GM19193 (cell line): Measurements from ENCODE around the gene CACNA1F.

ENCODE experiments used
- POLR2A ChIP-seq: IDR thresholded peaks from 4 replicates; pipeline ENCODE4 v1.6.1; 2011; ENCODE audit not compliant: insufficient read depth, insufficient read length; ENCODE audit errors: extremely low read depth

Gene CACNA1F

DNA sequence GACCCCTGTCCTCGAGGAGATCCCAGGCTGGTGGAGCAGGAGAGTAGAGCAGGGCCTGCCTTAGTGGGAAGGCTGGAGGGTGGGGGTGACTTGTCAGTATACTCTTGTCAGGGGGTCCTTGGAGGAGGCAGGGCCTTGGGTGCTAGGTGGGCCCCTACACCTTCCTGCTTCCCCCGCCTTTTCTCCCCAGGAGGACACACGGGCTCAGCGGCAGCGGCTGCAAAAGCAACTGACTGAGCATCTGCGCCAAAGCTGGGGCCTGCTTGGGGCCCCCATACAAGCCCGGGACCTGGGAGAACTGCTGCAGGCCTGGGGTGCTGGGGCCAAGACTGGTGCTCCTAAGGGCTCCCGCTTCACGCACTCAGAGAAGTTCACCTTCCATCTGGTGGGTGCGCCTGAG, 13.4 kb upstream of the CACNA1F start:
- TF ChIP-seq POLR2A, result no peak

DNA sequence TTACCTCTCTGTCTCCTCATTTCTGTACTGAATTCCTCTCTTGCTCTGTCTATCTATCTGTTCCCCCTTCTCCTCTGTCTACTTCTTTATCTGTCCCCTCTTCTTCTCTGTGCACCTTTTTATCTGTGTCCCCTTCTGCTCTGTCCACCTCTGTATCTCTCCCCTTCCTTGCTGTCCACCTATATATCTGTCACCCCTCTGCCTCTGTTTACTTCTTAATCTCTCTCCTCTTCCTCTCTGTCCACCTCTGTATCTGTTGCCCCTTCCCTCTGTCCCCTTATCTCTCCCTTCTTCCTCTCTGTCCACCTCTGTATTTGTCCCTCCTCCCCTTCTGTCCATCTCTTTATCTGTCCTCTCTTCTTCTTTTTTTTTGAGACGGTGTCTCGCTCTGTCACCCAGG, 11.1 kb upstream of the CACNA1F start:
- no peak for TF ChIP-seq POLR2A

DNA sequence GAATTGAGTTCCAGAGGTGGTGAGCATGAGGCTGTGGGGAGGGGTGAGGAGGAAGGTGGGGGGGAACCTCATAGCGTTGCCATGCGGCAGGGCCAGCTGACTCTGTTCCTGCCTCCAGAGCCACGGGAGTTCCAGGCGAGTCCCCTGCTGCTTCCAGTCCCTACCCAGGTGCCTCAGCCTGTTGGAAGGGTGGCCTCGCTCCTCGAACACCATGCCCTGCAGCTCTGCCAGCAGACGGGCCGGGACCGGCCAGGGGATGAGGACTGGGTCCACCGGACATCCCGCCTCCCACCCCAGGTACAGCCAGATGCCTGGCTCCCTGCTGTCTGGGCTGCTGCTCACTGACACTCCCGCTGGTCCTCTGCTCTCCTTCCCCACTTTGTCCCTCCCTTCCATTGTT, 10.0 kb upstream of the CACNA1F start:
- no peak for TF ChIP-seq POLR2A

- no peak for TF ChIP-seq POLR2A
Observed at GRCh38 chrX:49242545-49243066, 9.5 kb upstream of the CACNA1F start.

DNA sequence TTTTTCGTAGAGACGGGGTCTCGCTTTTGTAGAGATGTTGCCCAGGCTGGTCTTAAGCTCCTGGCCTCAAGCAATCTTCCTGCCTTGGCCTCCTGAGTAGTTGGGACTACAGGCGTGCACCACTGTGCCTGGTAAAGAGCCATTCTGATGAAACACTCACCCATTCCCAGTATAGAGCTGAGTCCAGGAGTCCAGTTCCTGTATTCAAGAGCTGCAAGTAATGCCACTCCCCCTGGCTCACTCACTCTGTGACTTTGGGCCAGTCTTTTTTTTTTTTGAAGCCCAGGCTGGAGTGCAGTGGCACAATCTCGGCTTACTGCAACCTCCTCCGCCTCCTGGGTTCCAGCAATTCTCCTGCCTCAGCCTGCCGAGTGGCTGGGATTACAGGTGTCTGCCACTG, 5.6 kb upstream of the CACNA1F start:
- TF ChIP-seq POLR2A, result no peak

GRCh38 chrX:49237060-49237459, 3.9 kb upstream of the CACNA1F start:
- no peak for TF ChIP-seq POLR2A

DNA sequence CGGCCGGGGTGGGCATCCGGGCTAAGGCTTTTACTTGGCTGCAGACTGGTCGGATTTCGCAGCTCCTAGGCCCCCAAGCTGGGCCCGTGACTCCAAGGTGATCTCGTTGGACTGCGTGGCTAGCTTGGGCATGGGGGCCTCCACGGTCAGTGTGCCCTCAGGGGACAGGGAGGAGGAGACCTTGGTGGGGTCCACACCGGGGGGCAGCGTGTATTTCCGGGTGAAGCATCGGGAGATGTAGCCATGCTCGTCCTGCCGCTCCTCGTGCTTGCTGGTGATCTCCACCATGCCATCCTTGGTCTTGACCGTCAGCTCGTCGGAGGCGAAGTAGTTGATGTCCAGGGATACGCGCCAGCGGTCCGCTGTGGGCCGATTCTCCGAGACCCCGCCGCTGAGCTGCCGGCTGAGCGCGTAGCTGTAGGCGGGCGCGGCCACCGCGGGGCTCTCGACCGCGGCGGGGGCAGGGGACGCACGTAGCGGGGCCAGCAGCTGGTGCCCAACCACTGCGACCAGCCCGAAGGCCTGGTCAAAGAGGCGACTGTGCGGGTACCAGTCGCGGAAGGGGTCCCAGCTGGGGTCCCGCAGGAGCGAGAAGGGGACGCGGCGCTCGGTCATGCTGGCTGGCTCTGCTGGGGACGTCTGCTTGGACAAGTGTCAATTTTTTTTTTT, 881 bp upstream of the CACNA1F start:
- TF ChIP-seq POLR2A, result no peak

DNA sequence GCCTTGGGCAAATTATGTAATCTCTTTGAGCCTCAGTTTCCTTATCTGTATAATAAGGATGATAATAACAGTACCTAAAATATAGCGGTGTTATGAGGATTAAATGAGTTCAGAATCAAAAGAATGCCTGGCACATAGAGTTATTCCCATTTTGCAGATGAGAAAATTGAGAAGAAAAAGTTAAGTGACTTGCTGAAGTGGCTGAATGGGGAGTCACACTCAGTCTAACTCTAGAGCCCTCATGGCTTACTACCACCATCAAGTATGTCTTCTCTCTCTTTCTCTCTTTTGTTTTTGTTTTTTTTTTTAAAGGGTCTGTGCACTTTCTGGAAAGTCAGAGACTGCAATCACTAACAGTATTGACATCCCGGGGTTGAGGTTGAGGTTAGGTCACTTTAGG, 615 bp downstream of the CACNA1F start:
- no peak for TF ChIP-seq POLR2A

DNA sequence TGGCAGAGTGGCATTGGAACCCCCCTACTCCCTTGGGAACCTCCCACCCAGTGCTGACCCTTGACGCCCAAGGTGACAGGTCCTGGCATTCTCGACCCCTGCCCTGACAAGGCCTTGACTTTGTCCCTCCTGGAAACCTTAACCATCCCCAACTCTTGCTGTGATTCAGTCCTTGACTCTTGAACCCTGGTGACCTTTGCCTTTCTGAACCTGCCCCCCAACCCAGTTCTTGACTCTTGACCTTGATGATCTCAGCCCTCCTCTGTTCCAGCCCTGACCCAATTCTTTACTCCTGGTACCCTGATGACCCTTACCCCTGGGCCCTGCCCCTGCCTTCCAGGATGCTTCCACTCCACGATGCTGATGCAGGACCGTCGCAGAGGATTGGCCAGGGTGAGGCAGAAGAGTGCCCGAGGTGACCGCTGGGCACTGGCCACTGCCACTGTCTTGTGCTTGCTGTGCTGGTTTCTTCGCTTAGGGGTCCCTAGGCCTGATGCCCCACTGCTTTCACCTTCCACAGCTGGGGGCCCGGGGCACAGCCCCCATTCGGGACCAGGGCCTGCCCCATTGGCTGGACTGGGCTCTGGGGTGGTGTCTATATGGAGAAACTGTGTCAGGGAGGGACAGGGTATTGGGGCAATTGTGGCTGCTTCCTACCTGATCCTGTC, 1.7 kb downstream of the CACNA1F start:
- no peak for TF ChIP-seq POLR2A

- no peak for TF ChIP-seq POLR2A
Observed at GRCh38 chrX:49230500-49231232, 2.5 kb downstream of the CACNA1F start.

GRCh38 chrX:49228185-49228584, 5.0 kb downstream of the CACNA1F start:
- no peak for TF ChIP-seq POLR2A

DNA sequence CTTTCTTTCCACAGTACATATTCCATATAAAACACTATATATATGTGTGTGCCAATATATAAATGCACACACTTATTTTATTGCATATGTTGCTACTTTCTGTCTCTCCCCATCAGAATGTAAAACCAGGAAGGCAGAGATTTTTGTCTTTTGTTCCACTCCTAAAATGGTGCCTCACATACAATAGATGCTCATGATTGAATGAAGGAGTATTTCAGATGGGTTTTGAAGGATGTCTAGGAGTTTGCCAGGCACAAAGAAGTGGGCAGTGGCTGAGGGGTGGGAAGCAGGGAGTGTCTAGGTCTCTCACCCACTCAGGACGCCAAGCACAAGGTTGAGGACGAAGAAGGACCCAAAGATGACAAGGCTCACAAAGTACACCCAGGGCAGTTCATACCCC, 5.4 kb downstream of the CACNA1F start:
- no peak for TF ChIP-seq POLR2A

- TF ChIP-seq POLR2A, result no peak
Observed at GRCh38 chrX:49226946-49227345, 6.2 kb downstream of the CACNA1F start.

DNA sequence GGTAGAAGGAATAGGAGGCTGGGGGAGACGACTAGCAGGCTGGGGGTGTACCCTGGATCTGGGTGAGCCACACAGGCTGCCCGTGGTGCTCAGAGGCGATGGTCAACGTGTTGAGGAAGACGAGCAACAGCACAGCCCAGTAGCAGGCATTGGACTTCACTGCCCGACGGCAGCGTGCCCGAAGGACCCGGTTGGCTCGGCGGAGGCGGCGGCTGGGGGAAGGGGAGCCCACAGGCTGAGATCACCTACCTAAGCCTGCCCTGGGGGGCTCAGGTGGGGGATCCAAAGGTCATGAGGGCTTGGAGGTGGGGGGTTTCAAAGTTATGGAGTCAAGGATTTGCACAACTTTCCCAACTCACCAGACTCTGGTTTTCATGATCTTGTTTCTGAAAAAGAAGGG, 7.3 kb downstream of the CACNA1F start:
- TF ChIP-seq POLR2A, result no peak

GRCh38 chrX:49221868-49222267, 11.3 kb downstream of the CACNA1F start:
- TF ChIP-seq POLR2A, result no peak

- no peak for TF ChIP-seq POLR2A
Observed at GRCh38 chrX:49220100-49220499, 13.0 kb downstream of the CACNA1F start.

DNA sequence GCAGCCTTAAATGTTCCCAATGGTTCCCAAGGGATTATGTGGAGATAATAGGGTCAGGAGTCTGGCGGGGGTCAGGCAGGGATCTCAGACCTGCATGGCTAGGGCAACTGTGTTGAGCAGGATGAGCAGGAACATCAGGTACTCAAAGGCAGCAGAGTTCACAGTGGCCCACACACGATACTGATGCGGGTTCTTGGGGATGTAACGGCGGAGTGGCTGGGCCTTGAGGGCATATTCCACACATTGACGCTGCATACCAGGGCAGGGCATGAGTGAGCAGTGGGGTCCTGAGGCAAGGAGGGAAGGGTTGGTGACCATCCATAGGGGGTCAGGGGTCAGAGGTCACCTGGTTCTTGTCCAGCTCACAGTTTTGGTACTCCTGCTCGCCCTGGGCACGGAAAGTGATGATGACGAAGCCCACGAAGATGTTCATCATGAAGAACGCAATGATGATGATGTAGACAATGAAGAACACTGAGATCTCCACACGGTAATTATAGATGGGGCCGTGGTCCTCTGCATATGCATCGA, 18.1 kb downstream of the CACNA1F start:
- TF ChIP-seq POLR2A, result no peak

GRCh38 chrX:49214416-49214815, 18.7 kb downstream of the CACNA1F start:
- TF ChIP-seq POLR2A, result no peak
